HG02970 (cell line): Measurements from ENCODE around the gene PEX26.

Experiments used
- ATAC-seq: cut with Tn5 transposase; IDR thresholded peaks from one replicate; pipeline ENCODE4 v1.9.1; 2021; ENCODE audit warnings: mild to moderate bottlenecking, moderate library complexity, moderate number of reproducible peaks; ENCODE audit not compliant: unreplicated experiment, low FRiP score

Gene PEX26

GRCh38 chr22:18148293-18148965, 70.6 kb downstream of the PEX26 start:
- ATAC-seq = no peak

DNA sequence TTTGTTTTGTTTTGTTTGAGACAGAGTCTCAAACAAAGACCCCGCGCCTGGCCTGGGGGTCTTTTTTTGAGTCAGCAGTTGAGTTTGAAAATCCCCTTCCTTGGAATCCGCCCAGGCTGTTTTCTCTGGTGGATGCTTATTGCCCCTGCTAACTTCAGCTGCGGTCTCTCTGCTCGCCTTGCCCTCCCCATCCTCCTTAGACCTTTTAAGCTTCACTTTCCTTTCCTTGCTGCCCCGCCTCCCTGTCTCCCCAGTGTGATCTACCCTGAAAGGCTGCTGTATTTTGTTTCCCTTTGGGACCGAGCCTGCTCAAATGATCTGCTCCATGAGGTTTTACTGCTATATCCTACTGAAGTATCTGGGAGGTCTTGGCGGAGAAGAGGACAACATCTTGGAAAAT, 74.7 kb downstream of the PEX26 start:
- no peak for ATAC-seq

- no peak for ATAC-seq
Observed at GRCh38 chr22:18154821-18155390, 77.1 kb downstream of the PEX26 start.
